ENCODE data around the gene CROCC.
A peak's percentile ranks its signal among the peaks of the same experiment; 100 is the strongest.
"Not testable (repeated sequence)": the region's sequence is repeated elsewhere in the genome, so short reads cannot be mapped to it uniquely, and the experiment has no call there.

CROCC gene

GRCh38 chr1:16896316-16897055 lies 25.2 kb upstream of the CROCC start:
- DNase-seq = peak; percentile 94

- not testable (repeated sequence) for DNase-seq
Observed at GRCh38 chr1:16897653-16898052, 24.1 kb upstream of the CROCC start.

- DNase-seq = not testable (repeated sequence)
Observed at GRCh38 chr1:16898298-16898697, 23.4 kb upstream of the CROCC start.

GRCh38 chr1:16899020-16899419 lies 22.7 kb upstream of the CROCC start:
- DNase-seq = not testable (repeated sequence)

GRCh38 chr1:16900751-16901150 lies 21.0 kb upstream of the CROCC start:
- no peak for DNase-seq

- not testable (repeated sequence) for DNase-seq
Observed at GRCh38 chr1:16901371-16901770, 20.4 kb upstream of the CROCC start.

- DNase-seq = peak; percentile 59
Observed at GRCh38 chr1:16903054-16903453, 18.7 kb upstream of the CROCC start.

- no peak for DNase-seq
Observed at GRCh38 chr1:16903458-16903796, 18.3 kb upstream of the CROCC start.

- DNase-seq = peak; percentile 98
Observed at GRCh38 chr1:16904560-16905109, 17.1 kb upstream of the CROCC start.

GRCh38 chr1:16905110-16905867 lies 16.4 kb upstream of the CROCC start:
- peak; percentile 95 for DNase-seq

GRCh38 chr1:16905868-16906702 lies 15.6 kb upstream of the CROCC start:
- no peak for DNase-seq

GRCh38 chr1:16906873-16907272 lies 14.9 kb upstream of the CROCC start:
- no peak for DNase-seq

- DNase-seq = no peak
Observed at GRCh38 chr1:16907870-16908758, 13.6 kb upstream of the CROCC start.

GRCh38 chr1:16911851-16912721 lies 9.6 kb upstream of the CROCC start:
- DNase-seq = not testable (repeated sequence)

GRCh38 chr1:16912742-16913141 lies 9.0 kb upstream of the CROCC start:
- DNase-seq = not testable (repeated sequence)

GRCh38 chr1:16913181-16913832 lies 8.4 kb upstream of the CROCC start:
- no peak for DNase-seq

GRCh38 chr1:16913833-16914662 lies 7.7 kb upstream of the CROCC start:
- DNase-seq = peak; percentile 94

- not testable (repeated sequence) for DNase-seq
Observed at GRCh38 chr1:16914928-16915626, 6.7 kb upstream of the CROCC start.

- no peak for DNase-seq
Observed at GRCh38 chr1:16915627-16915973, 6.1 kb upstream of the CROCC start.
